Tibial nerve (tissue), 4 donors: Measurements from ENCODE around the gene TRIM56. TPM values are rescaled to one million over a fixed set of nuclear protein-coding genes. Genes with fewer than 3 reads are reported as not detected.
A peak's percentile ranks its signal among the peaks of the same experiment; 100 is the strongest.

Experiments
- DNase-seq, 2 donors: peaks; one replicate each; pipeline ENCODE4 v3.0.0-alpha.2; 2019; ENCODE audit warnings: low spot score in 2 of 2
- H3K27ac ChIP-seq, 4 donors: fragments of 200-600 bp; sonication (generic) in 3 of 4; one replicate each; pipeline ENCODE4 v1.5.1; 2017 to 2019; ENCODE audit warnings: mild to moderate bottlenecking in 1 of 4
- H3K27me3 ChIP-seq, 2 donors: fragments of 200-600 bp; sonication (generic) in 1 of 2; one replicate each; pipeline versions ENCODE4 v1.5.1 to v1.6.0; 2017 to 2019
- H3K36me3 ChIP-seq, 3 donors: fragments of 200-600 bp; sonication (generic); one replicate each; pipeline ENCODE4 v1.5.1; 2018 to 2019
- H3K4me1 ChIP-seq, 4 donors: fragments of 200-600 bp; sonication (generic) in 3 of 4; one replicate each; pipeline ENCODE4 v1.5.1; 2017 to 2019
- H3K4me3 ChIP-seq, 4 donors: fragments of 200-600 bp; sonication (generic) in 3 of 4; one replicate each; pipeline ENCODE4 v1.5.1; 2017 to 2019; ENCODE audit warnings: mild to moderate bottlenecking in 1 of 4, moderate library complexity in 1 of 4
- H3K9me3 ChIP-seq, 4 donors: fragments of 200-600 bp; sonication (generic) in 3 of 4; one replicate each; pipeline ENCODE4 v1.5.1; 2017 to 2019
- CTCF ChIP-seq, 5 experiments: fragments of 200-600 bp in 3 of 5; fragments of 450-650 bp in 2 of 5; sonication (generic) in 3 of 5; IDR thresholded peaks; one replicate each; pipeline ENCODE4 v1.5.1; 2016 to 2019; ENCODE audit warnings: antibody characterized with exemption in 5 of 5, mild to moderate bottlenecking in 3 of 5, moderate library complexity in 2 of 5
- EP300 ChIP-seq, 2 donors: sonication (generic); formaldehyde crosslinking; IDR thresholded peaks; one replicate each; pipeline ENCODE4 v1.6.1; 2017; ENCODE audit warnings: antibody characterized with exemption in 2 of 2, mild to moderate bottlenecking in 1 of 2
- POLR2A ChIP-seq, 2 donors: fragments of 450-650 bp; IDR thresholded peaks; one replicate each; pipeline ENCODE4 v1.6.1; 2017; ENCODE audit warnings: antibody characterized with exemption in 2 of 2, mild to moderate bottlenecking in 2 of 2, moderate library complexity in 2 of 2
- WGBS, 2 donors: methylation state at CpG; one replicate each; pipeline ENCODE4 v1.1.5; 2018; 5-methylcytosine and 5-hydroxymethylcytosine counted together
- total RNA-seq, 4 donors: library from RNA; depleted of rRNA; stranded (reverse); fragments of >200 nt; gene quantifications; one replicate each; pipeline ENCODE4 v1.1.0, GENCODE V29; 2016

TRIM56 gene
- total RNA-seq, 4 donors from 2014 or later: 18.6 to 32.4 (median 29.5) TPM

- no peaks in the 10 kb centered on the region for H3K27me3 ChIP-seq
- TF ChIP-seq CTCF (IDR thresholded peaks at IDR 0.05): no peak
- TF ChIP-seq EP300 (IDR thresholded peaks at IDR 0.05): peak in 1 of 2 donors; percentile 50
These were observed 37.0 kb downstream of the TRIM56 start for GRCh38 chr7:101121991-101122932.

GRCh38 chr7:101122933-101123702, 37.8 kb downstream of the TRIM56 start:
- WGBS, 2 donors: 83 to 88% methylated on average over 11 of the region's 11 CpGs
- no peaks in the 10 kb centered on the region for H3K36me3 ChIP-seq
- TF ChIP-seq POLR2A (IDR thresholded peaks at IDR 0.05) (no peak), CTCF (IDR thresholded peaks at IDR 0.05) (no peak), EP300 (IDR thresholded peaks at IDR 0.05) (no peak)
- H3K4me3 ChIP-seq: no peak overlapping the region
- peaks cover 0 to 61% (median 25%) of the 10 kb centered on the region in 4 donors for H3K4me1 ChIP-seq
- H3K9me3 ChIP-seq: no peaks in the 10 kb centered on the region
- H3K27me3 ChIP-seq: no peaks in the 10 kb centered on the region
- no peak for DNase-seq
- H3K27ac ChIP-seq: peak overlapping the region in 3 of 4 donors; percentile 70 to 92 (median 78)

More at GRCh38 chr7:101121991-101122932, 37.0 kb downstream of the TRIM56 start:
- H3K9me3 ChIP-seq: no peaks in the 10 kb centered on the region
- H3K4me1 ChIP-seq: peaks cover 0 to 54% (median 24%) of the 10 kb centered on the region in 4 donors
- no peaks in the 10 kb centered on the region for H3K36me3 ChIP-seq
- peak; percentile 46 to 69 for DNase-seq
- H3K27ac ChIP-seq: peak overlapping the region; percentile 70 to 92 (median 76)
- 16 to 19% methylated on average over 17 of the region's 17 CpGs for WGBS, 2 donors
- peak overlapping the region; percentile 17 to 44 (median 36) for H3K4me3 ChIP-seq

- 63 to 82% methylated on average over 3 of the region's 3 CpGs for WGBS, 2 donors
- TF ChIP-seq CTCF (IDR thresholded peaks at IDR 0.05) (no peak), POLR2A (IDR thresholded peaks at IDR 0.05) (no peak), EP300 (IDR thresholded peaks at IDR 0.05) (no peak)
- H3K36me3 ChIP-seq: no peaks in the 10 kb centered on the region
- H3K27ac ChIP-seq: peak overlapping the region in 1 of 4 donors; percentile 92
- H3K27me3 ChIP-seq: no peaks in the 10 kb centered on the region
- H3K4me3 ChIP-seq: no peak overlapping the region
- DNase-seq: no peak
- peaks cover 0 to 61% (median 25%) of the 10 kb centered on the region in 4 donors for H3K4me1 ChIP-seq
- H3K9me3 ChIP-seq: no peaks in the 10 kb centered on the region
These were observed 38.4 kb downstream of the TRIM56 start for GRCh38 chr7:101123703-101124068.

GRCh38 chr7:101124376-101125056, 39.2 kb downstream of the TRIM56 start:
- Histone ChIP-seq H3K27ac (peak overlapping the region in 2 of 4 donors; percentile 20 to 81), H3K4me1 (peaks cover 0 to 61% (median 25%) of the 10 kb centered on the region in 4 donors), H3K36me3 (no peaks in the 10 kb centered on the region), H3K4me3 (no peak overlapping the region), H3K9me3 (no peaks in the 10 kb centered on the region), H3K27me3 (no peaks in the 10 kb centered on the region)
- WGBS, 2 donors: 29 to 39% methylated on average over 7 of the region's 7 CpGs
- no peak for DNase-seq
- TF ChIP-seq POLR2A (IDR thresholded peaks at IDR 0.05) (no peak), EP300 (IDR thresholded peaks at IDR 0.05) (no peak), CTCF (IDR thresholded peaks at IDR 0.05) (no peak)
